Left hindlimb (tissue), 1 donor: ENCODE measurements around the gene A1BG.
"Not testable (repeated sequence)": the region's sequence is repeated elsewhere in the genome, so short reads cannot be mapped to it uniquely, and the experiment has no call there.

Source experiments
- DNase-seq: peaks from one replicate; pipeline ENCODE4 v3.0.0-alpha.2; 2018

A1BG gene

GRCh38 chr19:58385891-58386575, 32.7 kb upstream of the A1BG start:
- peak; percentile 37 for DNase-seq

GRCh38 chr19:58385313-58385890, 32.1 kb upstream of the A1BG start:
- peak; percentile 31 for DNase-seq

GRCh38 chr19:58382997-58383603, 29.8 kb upstream of the A1BG start:
- peak; percentile 13 for DNase-seq

GRCh38 chr19:58381460-58382212, 28.3 kb upstream of the A1BG start:
- DNase-seq, result peak; percentile 12

GRCh38 chr19:58380662-58381459, 27.6 kb upstream of the A1BG start, which contains the start of gene ZNF837:
Gene ZNF837 (minus strand): TSS chr19:58381030. CDS start chr19:58369332, 11,698 bp downstream.
- DNase-seq, result peak; percentile 98

- DNase-seq, result no peak
Measured at GRCh38 chr19:58380037-58380661, 26.9 kb upstream of the A1BG start.

- DNase-seq, result no peak
Measured at GRCh38 chr19:58379246-58379645, 26.0 kb upstream of the A1BG start.

GRCh38 chr19:58376724-58377123, 23.4 kb upstream of the A1BG start:
- DNase-seq, result not testable (repeated sequence)

- no peak for DNase-seq
Measured at GRCh38 chr19:58374200-58374599, 20.9 kb upstream of the A1BG start.

- DNase-seq, result peak; percentile 19
Measured at GRCh38 chr19:58372311-58373133, 19.2 kb upstream of the A1BG start.

- DNase-seq, result no peak
Measured at GRCh38 chr19:58368561-58369360, 15.5 kb upstream of the A1BG start.

- no peak for DNase-seq
Measured at GRCh38 chr19:58367698-58368454, 14.6 kb upstream of the A1BG start.

GRCh38 chr19:58366585-58367430, 13.5 kb upstream of the A1BG start:
- DNase-seq, result no peak

- peak; percentile 23 for DNase-seq
Measured at GRCh38 chr19:58364146-58364545, 10.9 kb upstream of the A1BG start.

GRCh38 chr19:58362272-58362994, 9.1 kb upstream of the A1BG start, which contains the start of gene ZNF497:
Gene ZNF497 (minus strand): TSS chr19:58362751. CDS start chr19:58357635, 5,116 bp downstream.
- peak; percentile 97 for DNase-seq

GRCh38 chr19:58361900-58362271, 8.6 kb upstream of the A1BG start:
- no peak for DNase-seq

- peak; percentile 38 for DNase-seq
Measured at GRCh38 chr19:58357481-58358145, 4.3 kb upstream of the A1BG start.
